Renal cortical epithelial cell (primary cell): ENCODE measurements around the gene PRKN. TPM values are rescaled to one million over a fixed set of nuclear protein-coding genes. Genes with fewer than 3 reads are reported as not detected.

Experiments
- DNase-seq: peaks from one replicate; pipeline ENCODE4 v3.0.0-alpha.2; 2011; ENCODE audit warnings: low read depth
- total RNA-seq: library from RNA; depleted of rRNA; stranded (reverse); fragments of >200 nt; gene quantifications from 2 replicates; pipeline ENCODE4 v1.2.3, GENCODE V29; 2014

Gene PRKN
- total RNA-seq, 1 donor from 2014 or later, result 3.6 TPM

DNA sequence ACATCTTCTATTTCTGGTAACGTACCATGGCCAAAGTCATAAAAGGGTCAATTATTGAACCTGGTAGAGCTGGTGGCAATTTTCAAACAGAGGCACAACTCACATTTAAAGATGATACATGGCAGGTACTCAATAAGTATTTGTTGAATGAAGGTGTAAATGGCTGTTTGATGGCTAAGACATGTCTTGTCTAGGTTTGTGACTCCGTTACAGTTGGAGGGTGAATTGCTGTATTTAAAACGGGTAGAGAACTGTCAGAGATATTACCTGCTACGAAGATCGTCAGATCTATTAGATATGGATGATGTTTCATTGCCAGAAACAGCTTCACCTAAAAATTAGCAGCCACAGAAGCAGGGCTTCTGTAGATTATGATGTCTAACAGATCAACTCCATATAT is 601.9 kb downstream of the PRKN start:
- DNase-seq, result no peak

DNA sequence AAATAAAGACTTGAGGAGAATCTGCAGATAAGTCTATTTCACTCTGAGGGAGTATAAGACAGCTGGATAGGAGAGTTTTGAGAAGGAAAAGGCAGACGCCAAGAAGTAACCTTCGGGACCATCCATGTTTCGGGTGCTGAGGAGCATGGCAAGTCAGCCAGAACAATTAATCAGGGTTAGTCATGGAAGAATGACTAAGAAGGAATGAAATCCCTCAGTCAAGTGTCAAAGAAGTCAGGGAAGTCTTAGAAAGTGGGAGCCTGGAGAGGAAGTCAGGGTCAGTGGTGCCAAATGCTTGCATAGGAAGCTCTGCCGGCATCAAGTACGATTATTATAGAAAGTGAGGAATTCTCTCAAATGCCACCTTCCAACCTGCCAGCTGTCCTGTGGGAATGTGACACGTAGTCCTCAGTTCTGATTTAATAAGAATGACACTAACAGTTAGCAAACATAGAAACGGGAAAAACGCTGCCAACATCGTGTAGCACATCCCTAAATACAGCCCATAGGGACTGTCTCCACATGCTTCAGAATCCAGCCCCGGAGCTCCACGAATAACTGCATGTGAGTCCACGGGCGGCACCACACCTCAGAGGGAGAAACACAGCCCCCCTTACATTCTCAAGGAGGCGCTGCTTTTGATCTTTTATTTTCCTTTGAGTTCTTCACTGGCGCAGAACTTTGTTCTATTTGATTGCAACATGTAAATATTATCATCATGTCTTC is 602.7 kb downstream of the PRKN start:
- DNase-seq, result peak; percentile 79

- DNase-seq, result peak; percentile 24
These were observed 603.8 kb downstream of the PRKN start for GRCh38 chr6:162123797-162124196.

DNA sequence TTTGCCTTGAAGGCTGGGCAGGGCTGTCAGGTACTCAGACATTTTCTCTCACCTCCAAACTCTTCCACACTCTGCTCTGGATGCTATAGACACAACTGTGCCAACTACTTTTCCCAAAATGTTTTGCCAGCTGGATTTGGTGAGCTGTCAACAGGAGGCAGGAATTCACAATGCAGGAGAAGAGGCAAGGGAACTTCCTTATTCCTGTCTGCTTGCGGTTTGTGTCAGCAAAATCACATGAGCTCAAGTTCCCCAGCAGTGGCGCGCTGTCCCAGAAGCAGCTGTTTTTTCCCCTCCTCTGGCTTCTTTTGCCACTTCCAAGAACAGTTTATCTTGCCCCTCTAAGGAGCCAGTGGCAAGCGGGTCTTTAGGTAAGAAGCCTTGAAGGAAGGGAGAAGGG is 608.2 kb downstream of the PRKN start:
- peak; percentile 78 for DNase-seq

GRCh38 chr6:162118706-162119105 is 608.9 kb downstream of the PRKN start:
- no peak for DNase-seq

DNA sequence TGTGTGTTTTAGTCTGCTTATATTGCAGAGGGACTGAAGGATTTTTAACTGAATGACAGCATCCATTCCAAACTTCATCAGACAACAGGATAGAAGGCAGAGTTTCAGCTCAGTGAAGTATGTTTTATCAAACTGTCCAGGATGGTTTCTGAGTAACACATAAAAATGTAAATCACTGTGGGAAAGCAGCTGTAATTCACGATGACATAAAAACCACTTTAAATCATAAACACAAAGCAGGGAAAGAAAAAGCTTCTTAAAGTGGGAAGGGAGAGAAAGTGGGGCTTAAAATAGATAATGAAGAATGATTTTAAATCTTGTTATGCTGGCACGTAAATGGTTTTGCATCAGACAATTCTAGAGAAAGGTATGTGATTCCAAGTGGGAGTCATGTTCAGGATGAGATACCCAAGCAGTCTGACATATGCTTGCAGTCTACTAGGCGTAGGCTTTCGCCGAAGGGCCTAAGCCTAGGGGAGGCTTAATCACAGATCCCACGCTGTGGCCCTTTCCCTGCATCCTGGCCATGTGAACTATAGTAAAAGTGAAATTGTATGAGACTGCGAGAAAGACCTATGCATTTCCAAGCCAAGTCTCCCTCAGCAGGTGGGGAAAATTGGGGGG is 610.6 kb downstream of the PRKN start:
- DNase-seq, result no peak

DNA sequence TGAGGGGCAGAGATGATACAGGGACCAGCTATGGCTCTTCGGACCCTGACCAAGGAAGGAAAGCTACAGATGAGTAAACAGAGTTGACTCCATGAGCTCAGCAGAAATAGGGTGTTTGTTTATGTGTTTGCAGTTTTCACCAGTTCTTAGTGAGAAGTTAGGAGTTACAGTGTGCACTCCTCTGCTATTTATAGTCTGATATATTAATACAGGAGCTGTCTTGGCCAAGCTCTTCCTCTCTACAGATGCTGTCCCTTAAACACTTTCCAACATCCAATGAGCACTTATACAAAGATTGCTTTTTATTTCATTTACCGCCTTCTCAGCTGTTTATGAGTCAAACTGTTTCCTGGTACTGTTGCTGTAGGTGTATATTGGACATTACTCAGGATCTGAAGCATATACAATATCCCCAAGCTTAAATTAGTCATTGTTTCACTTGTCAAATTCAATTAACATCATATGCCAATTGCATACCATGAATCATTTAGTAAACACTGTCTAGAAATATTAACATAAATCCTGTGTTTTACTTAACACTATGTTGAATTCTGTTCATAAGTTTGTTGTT is 618.0 kb downstream of the PRKN start:
- DNase-seq, result peak; percentile 39

- DNase-seq, result no peak
These were observed 619.5 kb downstream of the PRKN start for GRCh38 chr6:162108041-162108440.

DNA sequence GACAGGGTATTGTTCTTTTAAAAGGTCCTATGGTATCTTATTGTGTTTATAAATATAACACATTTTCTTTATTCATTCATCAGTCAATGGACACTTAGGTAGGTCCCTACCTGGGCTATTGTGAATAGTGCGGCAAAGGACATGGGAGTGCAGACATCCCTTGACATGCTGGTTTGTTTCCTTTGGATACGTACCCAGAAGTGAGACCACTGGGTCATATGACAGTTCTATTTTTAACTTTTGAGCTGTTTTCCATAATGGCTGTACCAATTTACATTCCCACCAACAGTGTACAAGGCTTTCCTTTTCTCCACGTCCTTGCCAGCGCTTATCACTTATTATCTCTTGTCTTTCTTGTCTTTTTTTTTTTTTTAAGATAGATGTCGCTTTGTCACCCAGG is 627.5 kb downstream of the PRKN start:
- no peak for DNase-seq

DNA sequence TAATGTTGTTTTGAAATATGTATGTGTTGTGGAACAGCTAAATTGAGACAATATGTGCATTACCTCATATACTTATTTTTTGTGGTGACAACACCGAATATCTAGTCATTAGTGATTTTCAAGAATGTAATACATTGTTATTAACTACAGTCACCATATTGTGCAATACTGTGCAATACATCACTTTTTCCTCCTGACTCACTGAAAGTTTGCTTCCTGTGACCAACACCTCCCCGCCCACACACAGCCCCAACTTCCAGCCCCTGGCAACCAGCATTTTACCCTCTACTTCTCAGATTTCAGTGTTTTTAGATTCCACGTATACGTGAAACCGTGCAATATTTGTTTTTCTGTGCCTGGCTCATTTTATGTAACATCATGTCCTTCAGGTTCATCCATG is 627.9 kb downstream of the PRKN start:
- DNase-seq, result peak; percentile 98

GRCh38 chr6:162092816-162093502 is 634.6 kb downstream of the PRKN start:
- DNase-seq, result no peak

DNA sequence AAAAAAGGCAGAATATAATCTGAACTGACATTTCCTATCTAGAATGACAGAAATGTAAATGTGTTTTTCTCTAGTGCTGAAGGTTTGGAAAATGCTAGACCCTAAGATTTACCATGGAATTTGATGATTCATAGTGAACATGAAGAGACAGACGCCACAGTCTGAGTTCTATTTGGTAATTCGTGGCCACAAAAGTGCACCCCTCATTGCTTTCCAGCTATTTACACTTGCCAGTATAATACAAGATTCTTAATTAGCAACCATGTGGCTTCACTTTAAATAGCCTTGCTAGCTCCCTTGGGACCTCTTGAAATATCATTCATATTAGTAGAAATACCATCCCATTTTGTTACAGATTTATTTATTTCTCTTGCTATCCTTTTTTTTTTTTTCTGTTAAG is 636.8 kb downstream of the PRKN start:
- peak; percentile 98 for DNase-seq

DNA sequence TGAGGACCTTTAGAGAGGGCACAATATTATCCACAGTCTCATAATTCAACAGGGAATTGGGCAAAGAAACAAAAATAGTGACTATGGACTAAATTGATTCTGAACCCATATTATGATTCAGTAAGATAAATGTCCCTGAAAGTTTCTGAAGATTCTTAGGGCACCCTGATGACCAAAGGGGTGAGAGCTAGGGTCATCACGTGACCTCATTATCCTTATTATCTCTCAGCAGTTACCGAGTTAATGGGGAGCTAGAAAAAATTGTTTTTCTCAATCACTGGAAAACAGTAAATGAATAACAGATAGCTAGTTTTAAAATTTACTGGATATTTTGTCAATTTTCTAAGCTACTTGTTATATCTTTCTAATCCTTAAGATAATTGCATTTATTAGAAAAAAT is 639.5 kb downstream of the PRKN start:
- DNase-seq, result no peak

GRCh38 chr6:162085561-162085960 is 642.0 kb downstream of the PRKN start:
- no peak for DNase-seq

DNA sequence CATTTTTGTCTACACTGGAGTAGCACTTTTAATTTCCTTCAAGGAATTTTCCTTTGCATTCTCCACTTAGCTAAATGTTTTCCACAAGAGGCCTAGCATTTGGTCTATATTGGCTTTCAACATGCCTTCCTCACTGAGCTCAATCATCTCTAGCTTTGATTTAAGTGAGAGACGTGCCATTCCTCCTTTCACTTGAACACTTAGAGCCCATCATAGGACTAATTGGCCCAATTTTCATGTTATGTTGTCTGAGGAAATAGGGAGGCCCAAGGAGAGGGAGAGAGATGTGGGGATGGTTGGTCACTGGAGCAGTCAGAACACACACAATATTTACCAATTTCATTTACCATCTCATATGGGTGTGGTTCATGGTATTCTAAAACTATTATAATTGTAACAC is 645.0 kb downstream of the PRKN start:
- DNase-seq, result no peak

DNA sequence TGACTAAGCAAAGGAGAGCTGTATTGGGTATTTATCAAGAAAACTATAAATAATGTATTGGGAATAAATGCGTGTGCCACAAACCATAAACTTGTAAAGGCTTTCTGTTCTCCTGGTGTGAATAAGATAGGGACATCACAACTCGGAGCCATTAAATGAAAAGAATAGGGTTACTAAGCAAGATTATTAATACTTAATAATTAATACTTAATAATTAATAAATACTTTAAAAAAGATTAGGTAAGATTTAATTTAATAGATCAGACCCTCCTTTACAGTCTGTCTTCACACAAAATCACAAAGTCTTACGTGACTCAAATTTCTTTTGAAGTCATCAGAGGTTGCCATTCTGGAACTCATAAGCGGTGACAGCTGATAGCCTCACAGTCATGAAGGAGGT is 648.9 kb downstream of the PRKN start:
- DNase-seq, result no peak

DNA sequence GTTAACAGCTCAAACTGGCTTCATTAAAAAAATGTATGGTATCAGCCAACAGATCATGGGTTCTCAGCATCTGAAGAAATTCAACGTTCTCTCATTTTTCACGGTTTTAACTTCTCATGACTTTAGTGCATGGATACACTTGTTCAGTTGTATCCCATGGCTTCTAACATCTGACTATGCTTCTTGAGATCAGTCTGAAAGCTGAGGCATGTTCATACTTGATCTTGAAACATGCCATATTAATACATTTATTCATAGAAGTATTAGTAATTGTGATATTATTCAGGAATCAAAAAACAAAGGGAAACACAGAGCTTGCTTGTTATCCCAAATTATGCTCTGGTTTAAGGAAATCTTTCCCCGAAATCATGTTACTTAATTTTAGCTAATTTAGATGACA is 649.4 kb downstream of the PRKN start:
- no peak for DNase-seq

DNA sequence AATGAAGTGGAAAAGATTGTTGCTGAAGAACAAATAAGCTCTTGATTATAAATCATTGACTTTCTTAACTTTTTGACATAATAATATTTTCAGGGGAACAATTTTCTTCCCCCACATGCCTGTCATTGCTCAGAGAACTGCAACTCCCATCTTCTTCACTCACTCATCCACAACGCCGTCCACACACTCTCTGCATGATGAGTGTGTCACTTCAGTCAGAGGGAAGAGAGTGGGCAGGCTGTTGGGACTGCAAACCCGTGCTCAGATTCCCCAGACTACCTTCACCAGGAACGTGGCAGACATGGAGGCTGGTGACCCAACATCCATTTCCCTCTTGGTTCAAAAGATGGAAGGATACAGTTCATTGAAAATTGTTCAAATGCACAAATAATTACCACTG is 650.8 kb downstream of the PRKN start:
- no peak for DNase-seq

DNA sequence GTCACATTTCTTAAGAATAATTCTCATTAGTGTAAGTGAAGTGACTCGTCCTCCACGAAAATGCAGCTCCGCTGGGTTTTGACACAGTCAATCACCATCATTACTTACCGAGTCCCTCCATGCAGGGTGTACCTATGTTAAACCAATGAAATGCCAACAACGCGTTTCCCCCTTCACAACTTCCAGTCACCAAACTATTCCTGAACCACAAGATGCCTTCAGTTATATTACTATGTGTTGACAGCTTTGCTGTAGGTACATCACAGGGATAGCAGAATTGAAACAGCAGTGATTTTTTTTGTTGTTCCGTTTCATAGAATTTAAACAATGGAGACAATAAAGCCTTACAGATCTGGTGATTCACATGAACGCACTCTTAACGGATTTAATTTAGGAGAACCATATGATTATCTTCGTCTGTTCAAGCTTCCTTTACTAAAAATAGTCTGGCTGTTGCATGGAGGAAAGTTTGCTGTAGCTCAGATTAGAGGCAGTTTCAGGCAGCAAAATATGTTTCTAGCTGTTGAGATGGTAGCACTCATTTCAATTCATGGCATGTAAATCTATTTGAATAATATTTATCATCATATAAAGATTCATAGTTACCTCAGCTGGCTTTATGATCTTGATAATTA is 652.8 kb downstream of the PRKN start:
- DNase-seq, result peak; percentile 95

GRCh38 chr6:162070639-162071038 is 656.9 kb downstream of the PRKN start:
- no peak for DNase-seq

GRCh38 chr6:162069995-162070394 is 657.6 kb downstream of the PRKN start:
- DNase-seq, result no peak

- DNase-seq, result no peak
These were observed 659.2 kb downstream of the PRKN start for GRCh38 chr6:162068340-162068739.
